Stimulated activated CD4-positive, alpha-beta T cell treated with anti-CD3 and anti-CD28 coated beads, TNF-alpha, amount 100 ng/mL, for 4 hours (primary cell): ENCODE results near the gene GSDME.
"Not testable (repeated sequence)": the region's sequence is repeated elsewhere in the genome, so short reads cannot be mapped to it uniquely, and the experiment has no call there.

Source experiments
- DNase-seq, 3 experiments: peaks; one replicate each; pipeline ENCODE4 v3.0.0-alpha.2; 2020; ENCODE audit warnings: low read depth in 3 of 3

Gene GSDME

DNA sequence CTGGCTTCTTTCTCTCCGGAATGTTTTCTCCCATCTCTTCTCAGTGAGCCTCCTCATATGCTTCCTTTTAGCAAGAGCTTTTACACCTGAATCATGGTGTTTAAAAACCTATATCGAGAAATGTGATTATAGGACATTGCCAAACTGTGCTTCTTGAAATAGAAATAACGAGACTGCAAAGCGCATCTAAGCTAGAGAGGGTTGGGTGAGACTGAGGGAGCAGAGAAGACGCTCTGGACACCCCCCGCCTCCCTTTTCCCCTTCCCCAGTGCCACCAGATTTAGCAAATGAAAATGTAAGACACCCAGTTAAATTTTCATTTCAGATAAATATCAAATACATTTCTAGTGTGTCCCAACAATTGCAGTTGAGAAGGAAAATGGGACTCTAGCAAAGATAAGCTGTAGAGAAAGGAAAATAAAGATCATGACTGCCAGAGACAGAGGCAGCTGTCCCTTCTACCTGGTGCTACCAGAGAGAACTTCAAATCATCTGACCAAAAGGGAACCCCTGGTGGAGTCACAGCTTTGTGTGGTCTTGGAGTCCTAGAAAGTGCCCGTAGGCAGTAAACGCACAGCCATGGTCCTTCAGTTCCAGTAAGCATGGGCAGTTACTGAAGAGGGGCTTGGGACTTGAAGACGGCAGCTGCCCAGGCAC is 14.6 kb downstream of the GSDME start:
- DNase-seq, result no peak

DNA sequence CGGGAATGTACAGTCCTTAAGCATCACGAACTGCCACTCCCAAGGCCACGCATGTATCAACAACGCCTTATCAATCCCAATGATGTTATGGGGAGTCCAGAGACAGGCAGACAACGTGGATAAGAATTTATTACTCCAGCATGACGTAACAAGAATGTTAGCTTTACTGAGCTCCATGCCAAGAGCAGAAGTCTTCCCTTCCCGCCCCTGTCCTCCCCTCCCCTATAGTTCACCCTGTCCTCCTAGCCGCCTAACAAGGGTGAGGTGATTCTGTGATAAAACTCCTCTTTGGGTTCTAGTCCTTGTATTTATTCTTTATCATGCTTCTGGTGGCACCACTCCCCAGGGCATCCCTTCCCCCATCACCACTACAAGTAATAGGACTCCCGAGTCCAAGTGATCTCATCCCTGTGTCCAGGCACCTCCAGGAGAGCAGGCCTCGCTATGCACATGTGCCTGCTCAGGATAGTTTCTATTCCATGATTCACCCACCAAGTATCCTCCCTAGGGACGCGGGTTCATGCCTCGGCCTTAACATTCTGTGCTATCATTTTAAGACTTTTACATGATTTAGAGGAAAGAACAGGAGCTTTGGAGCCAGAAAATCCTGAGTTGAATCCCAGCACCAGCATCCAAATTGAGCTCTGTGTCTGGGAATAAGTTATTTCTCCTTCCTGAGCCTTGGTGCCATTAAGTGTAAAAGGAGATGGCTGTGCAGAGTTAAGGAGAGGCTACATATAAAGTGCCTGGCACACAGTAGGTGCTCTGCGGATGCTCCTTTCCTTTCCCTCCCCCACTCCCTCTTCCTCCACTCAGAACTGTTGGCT is 15.4 kb downstream of the GSDME start:
- no peak for DNase-seq

- DNase-seq, result no peak
Measured at GRCh38 chr7:24740871-24741270, 16.4 kb downstream of the GSDME start.

- DNase-seq, result no peak
Measured at GRCh38 chr7:24739306-24739705, 18.0 kb downstream of the GSDME start.

DNA sequence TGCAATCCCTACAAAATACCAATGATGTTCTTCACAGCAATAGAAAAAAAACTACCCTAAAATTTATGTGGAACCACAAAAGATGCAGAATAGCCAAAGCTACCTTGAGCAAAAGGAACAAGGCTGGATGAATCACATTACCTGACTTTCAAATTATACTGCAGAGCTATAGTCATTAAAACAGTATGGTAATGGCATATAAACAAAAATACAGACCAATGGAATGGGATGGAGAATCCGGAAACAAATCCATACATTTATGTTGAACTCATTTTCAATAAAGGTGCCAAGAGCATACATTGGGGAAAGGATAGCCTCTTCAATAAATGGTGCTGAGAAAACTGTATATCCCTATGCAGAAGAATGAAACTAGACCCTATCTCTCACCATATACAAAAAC is 18.7 kb downstream of the GSDME start:
- DNase-seq, result no peak

- DNase-seq, result no peak
Measured at GRCh38 chr7:24737281-24737680, 20.0 kb downstream of the GSDME start.

DNA sequence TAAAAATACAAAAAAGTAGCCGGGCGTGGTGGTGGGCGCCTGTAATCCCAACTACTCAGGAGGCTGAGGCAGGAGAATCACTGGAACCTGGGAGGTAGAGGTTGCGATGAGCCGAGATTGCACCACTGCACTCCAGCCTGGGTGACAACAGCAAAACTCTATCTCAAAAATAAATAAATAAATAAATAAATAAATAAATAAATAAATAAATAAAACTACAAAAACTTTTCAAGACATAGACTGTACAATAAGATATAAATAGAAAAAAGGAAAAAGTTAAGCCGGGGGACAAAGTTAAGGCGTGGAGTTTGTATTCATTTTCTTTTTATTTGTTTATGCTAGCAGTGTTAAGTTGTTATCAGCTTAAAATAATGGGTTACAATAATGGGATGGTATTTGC is 21.7 kb downstream of the GSDME start:
- DNase-seq, result not testable (repeated sequence)

DNA sequence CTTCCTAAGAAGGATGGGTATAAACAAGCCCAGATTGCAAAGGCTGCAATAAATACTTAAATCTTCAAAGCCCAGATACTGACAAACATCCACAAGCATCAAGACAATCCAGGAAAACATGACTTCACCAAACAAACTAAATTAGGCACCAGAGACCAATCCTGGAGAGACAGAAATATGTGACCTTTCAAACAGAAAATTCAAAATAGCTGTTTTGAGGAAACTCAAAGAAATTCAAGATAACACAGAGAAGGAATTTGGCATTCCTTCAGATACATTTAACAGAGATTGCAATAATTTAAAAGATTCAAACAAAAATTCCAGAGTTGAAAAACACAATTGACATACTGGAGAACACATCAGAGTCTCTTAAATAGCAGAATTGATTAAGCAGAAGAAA is 23.0 kb downstream of the GSDME start:
- DNase-seq, result no peak

GRCh38 chr7:24733414-24734060 is 23.7 kb downstream of the GSDME start:
- no peak for DNase-seq

DNA sequence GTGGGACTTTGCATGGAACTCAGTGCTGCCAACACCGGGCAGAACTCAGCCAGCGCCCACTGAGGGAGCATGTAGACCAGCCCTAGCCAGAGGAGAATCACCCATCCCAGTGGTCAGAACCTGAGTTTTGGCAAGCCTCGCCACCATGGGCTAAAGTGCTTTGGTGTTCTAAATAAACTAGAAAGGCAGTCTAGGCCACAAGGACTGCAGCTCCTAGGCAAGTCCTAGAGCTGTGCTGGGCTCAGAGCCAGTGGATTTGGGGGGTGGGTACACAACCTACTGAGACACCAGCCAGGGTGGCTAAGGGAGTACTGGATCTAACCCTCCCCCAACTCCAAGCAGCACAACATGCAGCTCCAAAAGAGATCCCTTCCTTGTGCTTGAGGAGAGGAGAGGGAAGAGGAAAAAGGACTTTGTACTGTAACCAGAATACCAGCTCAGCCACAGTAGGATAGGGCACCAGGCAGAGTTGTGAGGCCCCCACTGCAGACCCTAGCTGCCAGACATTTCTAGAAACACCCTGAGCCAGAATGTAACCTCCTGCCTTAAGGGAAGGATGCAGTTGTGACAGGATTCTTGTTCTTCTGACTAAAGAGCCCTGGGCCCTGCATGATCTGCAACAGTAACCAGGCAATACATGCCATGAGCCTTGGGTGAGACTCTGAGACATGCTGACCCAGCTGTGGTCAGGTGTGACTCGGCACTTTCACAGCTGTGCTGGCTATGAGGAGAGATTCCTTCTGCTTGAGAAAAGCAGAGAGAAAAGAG is 24.4 kb downstream of the GSDME start:
- DNase-seq, result no peak

GRCh38 chr7:24731313-24731712 is 26.0 kb downstream of the GSDME start:
- no peak for DNase-seq

DNA sequence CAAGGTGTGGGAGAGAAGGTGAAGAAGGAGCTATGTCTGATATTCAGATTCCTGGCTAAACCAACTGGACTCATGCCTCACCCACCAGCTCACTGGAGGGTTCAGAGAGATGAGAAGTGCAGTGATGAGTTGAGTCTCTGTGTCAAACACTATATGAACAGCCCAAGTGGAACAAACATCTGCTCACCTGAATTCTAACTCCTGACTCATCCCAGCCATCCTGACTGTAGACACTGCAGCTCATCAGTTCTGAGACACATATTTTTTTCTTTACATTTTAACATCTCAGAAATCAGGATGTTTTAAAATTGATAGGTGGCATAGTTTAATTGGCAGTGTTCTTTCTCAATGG is 27.3 kb downstream of the GSDME start:
- DNase-seq, result no peak

- DNase-seq, result no peak
Measured at GRCh38 chr7:24729365-24730017, 27.8 kb downstream of the GSDME start.

DNA sequence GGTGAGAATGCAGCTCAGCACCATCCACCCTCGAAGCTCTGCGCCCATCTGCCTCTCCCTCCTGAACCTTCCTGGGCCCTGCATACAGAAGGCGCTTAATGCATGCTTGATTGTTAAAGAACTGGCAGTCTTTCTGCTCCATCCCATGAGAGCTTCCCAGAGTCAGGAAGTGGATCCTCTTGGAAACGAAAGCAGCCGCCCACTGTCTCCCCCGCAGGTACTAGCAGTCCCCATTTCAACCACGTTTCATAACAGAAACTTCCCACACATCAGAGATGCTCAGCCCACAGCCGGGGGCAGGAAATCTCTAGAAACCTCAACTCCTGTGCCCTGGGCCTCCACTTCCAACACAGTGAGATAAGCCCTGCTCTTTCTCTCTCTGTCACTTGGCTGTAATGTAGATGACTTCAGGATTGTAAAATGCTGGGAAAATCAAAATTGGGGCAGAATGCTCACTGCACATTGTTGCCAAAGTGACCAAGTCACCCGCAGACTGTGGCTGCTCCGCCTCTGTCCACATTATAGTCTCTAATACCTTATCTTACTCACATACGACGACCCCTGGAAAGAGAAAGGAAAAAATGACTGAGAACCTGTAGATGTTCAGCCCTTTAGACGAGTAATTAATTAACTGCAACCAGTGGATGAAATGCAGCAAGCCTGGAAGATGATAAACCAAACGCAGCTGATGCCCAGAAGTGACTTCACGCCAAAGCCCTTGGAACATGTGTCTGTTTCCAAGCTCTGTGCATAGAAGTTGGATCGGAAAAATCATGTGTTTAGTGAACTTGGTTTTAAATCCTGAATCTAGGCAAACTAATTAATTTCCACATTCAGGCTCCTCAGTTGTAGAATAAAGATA is 28.5 kb downstream of the GSDME start:
- no peak for DNase-seq

GRCh38 chr7:24728121-24728500 is 29.2 kb downstream of the GSDME start:
- DNase-seq, result no peak

DNA sequence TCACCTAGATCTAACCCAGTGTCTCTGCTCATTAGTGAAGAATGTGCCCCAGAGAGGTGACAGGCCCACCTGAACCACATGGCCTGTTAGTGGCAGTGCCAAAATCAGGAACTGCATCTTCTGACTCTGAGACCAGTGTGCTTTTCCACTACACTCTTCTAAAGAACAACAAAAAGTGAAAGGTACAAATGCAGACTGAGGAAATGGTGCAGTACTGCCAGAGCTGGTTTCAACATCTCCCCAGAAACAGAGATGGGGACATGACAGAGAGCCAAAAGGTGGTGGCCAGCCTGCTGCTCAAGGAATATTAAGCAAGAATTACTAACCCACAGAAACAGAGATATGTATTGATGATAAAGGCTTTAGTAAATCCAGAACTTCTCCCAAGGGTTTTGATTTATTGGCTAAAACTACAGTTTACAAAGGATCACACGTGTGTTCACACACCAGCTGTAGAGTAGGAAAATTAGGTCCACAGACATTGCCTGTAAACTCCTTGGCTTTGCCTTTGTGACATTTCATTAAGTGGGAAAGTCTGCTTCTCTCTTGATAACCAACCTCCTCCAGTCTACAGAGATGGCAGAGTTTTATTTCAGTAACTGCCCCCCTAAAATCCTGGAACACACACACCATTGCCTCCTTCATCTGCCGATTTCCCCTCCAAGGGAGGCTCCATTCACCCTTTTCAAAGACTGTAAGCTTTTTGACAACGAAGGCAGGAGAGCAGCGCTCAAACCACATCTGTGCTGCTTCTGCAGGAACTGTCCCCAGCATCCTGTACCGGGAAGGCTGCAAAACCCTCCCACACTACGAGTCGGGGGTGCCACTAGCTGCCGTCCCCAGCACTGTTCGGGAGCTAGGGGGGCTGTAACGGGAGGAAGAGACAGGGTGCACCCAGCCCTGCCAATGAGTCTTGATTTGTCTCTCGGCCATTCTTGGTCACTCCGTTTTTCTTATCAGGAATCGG is 29.8 kb downstream of the GSDME start:
- DNase-seq, result no peak

DNA sequence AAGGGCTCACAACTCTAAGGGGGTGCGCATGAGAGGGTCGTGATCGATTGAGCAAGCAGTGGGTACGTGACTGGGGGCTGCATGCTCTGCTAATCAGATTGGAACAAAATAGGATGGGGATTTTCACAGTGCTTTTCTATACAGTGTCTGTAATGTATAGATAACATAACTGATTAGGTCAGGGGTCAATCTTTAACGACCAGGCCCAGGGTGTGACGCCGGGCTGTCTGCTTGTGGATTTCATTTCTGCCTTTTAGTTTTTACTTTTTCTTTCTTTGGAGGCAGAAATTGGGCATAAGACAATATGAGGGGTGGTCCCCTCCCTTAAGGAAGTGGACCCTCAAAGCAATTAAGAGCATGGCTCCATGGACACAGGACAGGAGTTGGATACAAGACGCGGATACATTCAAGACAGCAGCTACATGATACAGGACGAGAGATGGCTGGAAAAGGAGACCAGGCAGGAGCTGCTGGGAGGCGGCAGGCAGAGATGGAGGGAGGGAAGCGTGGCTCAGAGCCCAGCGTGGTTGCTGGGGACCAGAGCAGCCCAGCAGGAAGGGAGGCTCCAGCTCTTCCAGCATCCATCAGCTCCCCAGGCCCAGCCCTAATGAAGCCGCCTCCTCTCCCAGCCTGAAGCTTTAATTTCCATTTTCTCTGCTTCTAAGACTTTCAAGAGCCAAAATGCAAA is 31.6 kb downstream of the GSDME start:
- DNase-seq, result no peak

DNA sequence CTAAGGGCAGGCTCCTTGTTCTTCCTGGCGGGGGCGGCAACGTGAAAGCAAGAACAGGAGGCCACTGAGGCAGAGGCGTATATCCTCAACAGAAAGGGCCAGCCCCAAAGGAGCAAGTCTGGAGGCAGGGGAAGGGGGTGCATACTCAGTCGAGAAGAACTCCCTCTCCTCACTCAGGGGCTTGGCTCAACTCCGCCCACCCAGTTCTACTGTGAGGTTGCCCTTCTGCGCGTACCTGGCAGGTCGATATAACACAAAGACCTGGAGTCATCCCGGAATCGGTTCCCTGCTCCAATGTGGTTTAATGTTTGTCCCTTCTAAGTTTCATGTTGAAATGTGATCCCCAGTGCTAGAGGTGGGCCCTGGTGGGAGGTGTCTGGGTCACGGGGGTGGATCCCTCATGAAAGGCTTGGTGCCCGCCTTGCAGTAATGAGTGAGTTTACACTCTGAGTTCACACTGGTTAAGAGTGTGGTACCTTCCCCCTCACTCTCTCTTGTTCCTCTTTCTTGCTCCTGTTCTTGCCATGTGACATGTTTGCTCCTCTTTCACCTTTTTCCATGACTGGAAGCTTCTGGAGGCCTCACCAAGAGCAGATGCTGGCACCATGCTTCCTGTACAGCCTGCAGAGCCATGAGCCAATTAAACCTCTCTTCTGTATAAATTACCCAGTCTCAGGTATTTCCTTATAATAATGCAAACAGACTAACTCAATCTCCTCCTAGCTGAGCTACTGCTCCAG is 32.6 kb downstream of the GSDME start:
- DNase-seq, result no peak
